SK-N-SH treated with all-trans-retinoic acid at 6 μM for 48 hours (cell line): ENCODE measurements around the gene SUN3.

Source experiments
- ARNTL ChIP-seq: fragments of 450-650 bp; formaldehyde crosslinking; IDR thresholded peaks from 2 replicates; pipeline ENCODE4 v1.5.0; 2020; ENCODE audit warnings: low read depth, mild to moderate bottlenecking, moderate library complexity, borderline replicate concordance
- GLIS3 ChIP-seq: fragments of 250-450 bp; sonication (Bioruptor Pico); IDR thresholded peaks from 2 replicates; pipeline ENCODE4 v1.5.0; 2020; ENCODE audit warnings: mild to moderate bottlenecking, moderate library complexity
- PPARA ChIP-seq: fragments of 250-450 bp; sonication (Bioruptor Pico); IDR thresholded peaks from 2 replicates; pipeline ENCODE4 v1.5.0; 2020; ENCODE audit warnings: mild to moderate bottlenecking, borderline replicate concordance
- SNAI2 ChIP-seq: fragments of 250-450 bp; sonication (Bioruptor Pico); IDR thresholded peaks from 2 replicates; pipeline ENCODE4 v1.5.0; 2020; ENCODE audit warnings: mild to moderate bottlenecking, moderate library complexity
- TCF4 ChIP-seq: fragments of 250-450 bp; sonication (Bioruptor Pico); IDR thresholded peaks from 2 replicates; pipeline ENCODE4 v1.8.0; 2021; ENCODE audit warnings: mild to moderate bottlenecking, moderate library complexity, borderline replicate concordance
- TSHZ2 ChIP-seq: fragments of 250-450 bp; sonication (Bioruptor Pico); IDR thresholded peaks from 2 replicates; pipeline ENCODE4 v1.5.0; 2020; ENCODE audit warnings: mild to moderate bottlenecking, moderate library complexity
- ZFP3 ChIP-seq: fragments of 250-450 bp; sonication (Bioruptor Pico); IDR thresholded peaks from 2 replicates; pipeline ENCODE4 v1.5.0; 2020; ENCODE audit warnings: mild to moderate bottlenecking, moderate library complexity
- ZNF565 ChIP-seq: fragments of 450-650 bp; formaldehyde crosslinking; conservative IDR thresholded peaks from 2 replicates; pipeline ENCODE4 v1.5.0; 2020; ENCODE audit warnings: low read depth, mild to moderate bottlenecking, moderate library complexity

DNA sequence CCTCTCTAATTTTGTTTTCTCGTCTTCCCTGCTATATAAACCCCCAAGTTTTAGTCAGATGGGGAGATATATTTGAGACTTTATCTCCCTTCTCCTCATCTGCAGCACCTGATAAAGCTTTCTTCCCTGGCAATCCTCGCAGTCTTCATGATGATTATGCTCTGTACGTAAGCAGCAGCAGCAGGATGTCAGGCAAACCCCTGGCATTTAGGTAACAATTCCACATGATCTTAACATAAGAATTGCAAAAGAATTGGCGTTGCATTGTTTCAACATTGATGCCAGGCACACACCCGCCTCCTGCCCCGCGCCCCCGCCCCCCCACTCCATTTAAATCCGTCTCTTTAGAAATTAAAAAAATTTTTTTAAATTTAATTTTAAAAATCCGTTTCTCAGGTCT, 86.8 kb downstream of the SUN3 start:
- no peak for TF ChIP-seq PPARA (CRISPR knock-in tag)
- no peak for TF ChIP-seq GLIS3
- TF ChIP-seq ZNF565 (CRISPR knock-in tag) = no peak
- TF ChIP-seq ARNTL (CRISPR knock-in tag) = no peak
- TF ChIP-seq TCF4 = no peak
- TF ChIP-seq ZFP3 (CRISPR knock-in tag) = no peak
- TF ChIP-seq SNAI2 (CRISPR knock-in tag) = no peak
- TF ChIP-seq TSHZ2 (CRISPR knock-in tag) = no peak
